HG03095 (cell line): ENCODE data around the gene NUTM2A.
"Not testable (repeated sequence)": the region's sequence is repeated elsewhere in the genome, so short reads cannot be mapped to it uniquely, and the experiment has no call there.

ENCODE experiments used
- ATAC-seq: cut with Tn5 transposase; IDR thresholded peaks from one replicate; pipeline ENCODE4 v1.9.1; 2021; ENCODE audit warnings: moderate library complexity; ENCODE audit not compliant: unreplicated experiment

The NUTM2A gene

GRCh38 chr10:87242192-87242591 lies 16.9 kb downstream of the NUTM2A start:
- not testable (repeated sequence) for ATAC-seq

- ATAC-seq = not testable (repeated sequence)
Observed at GRCh38 chr10:87247335-87247734, 22.1 kb downstream of the NUTM2A start.

- not testable (repeated sequence) for ATAC-seq
Observed at GRCh38 chr10:87248818-87249353, 23.6 kb downstream of the NUTM2A start.

GRCh38 chr10:87280749-87281392 lies 55.6 kb downstream of the NUTM2A start:
- ATAC-seq = not testable (repeated sequence)
